Smooth muscle cell (in vitro differentiated cells): Measurements from ENCODE around the gene ERMP1. TPM values are rescaled to one million over a fixed set of nuclear protein-coding genes. Genes with fewer than 3 reads are reported as not detected.

ENCODE experiments used
- DNase-seq: peaks from one replicate; lab custom pipeline; 2025; ENCODE audit not compliant: unreplicated experiment; lab: John Stamatoyannopoulos, UW
- H2AFZ ChIP-seq: fragments of 200-600 bp; sonication (generic); 2 replicates; pipeline ENCODE4 v1.6.0; 2016; ENCODE audit warnings: antibody characterized with exemption, low read depth, mild to moderate bottlenecking
- H3F3A ChIP-seq: fragments of 200-600 bp; sonication (generic); 2 replicates; pipeline ENCODE4 v1.6.0; 2017; ENCODE audit warnings: antibody characterized with exemption, low read depth
- H3K27ac ChIP-seq: fragments of 200-600 bp; sonication (generic); 2 replicates; pipeline ENCODE4 v1.5.1; 2016; ENCODE audit warnings: low read depth, mild to moderate bottlenecking
- H3K27me3 ChIP-seq: fragments of 200-600 bp; sonication (generic); 2 replicates; pipeline ENCODE4 v1.6.1; 2016; ENCODE audit warnings: low read depth, mild to moderate bottlenecking
- H3K36me3 ChIP-seq: fragments of 200-600 bp; sonication (generic); 2 replicates; pipeline ENCODE4 v1.5.1; 2016; ENCODE audit warnings: low read depth
- H3K4me1 ChIP-seq: fragments of 200-600 bp; sonication (generic); 2 replicates; pipeline ENCODE4 v1.5.1; 2016; ENCODE audit warnings: low read depth
- H3K4me2 ChIP-seq: fragments of 200-600 bp; sonication (generic); 2 replicates; pipeline ENCODE4 v1.6.0; 2016; ENCODE audit warnings: mild to moderate bottlenecking
- H3K4me3 ChIP-seq: fragments of 200-600 bp; sonication (generic); 2 replicates; pipeline ENCODE4 v1.5.1; 2016; ENCODE audit warnings: mild to moderate bottlenecking
- H3K79me2 ChIP-seq: fragments of 200-600 bp; sonication (generic); 2 replicates; pipeline ENCODE4 v1.6.0; 2016; ENCODE audit warnings: low read depth, mild to moderate bottlenecking
- H3K9ac ChIP-seq: fragments of 200-600 bp; sonication (generic); 2 replicates; pipeline ENCODE4 v1.6.0; 2016; ENCODE audit warnings: low read depth
- H3K9me3 ChIP-seq: fragments of 200-600 bp; sonication (generic); replicated peaks from 2 replicates; pipeline ENCODE4 v1.5.1; 2016; ENCODE audit warnings: low read depth
- H4K20me1 ChIP-seq: fragments of 200-600 bp; sonication (generic); 2 replicates; pipeline ENCODE4 v1.6.0; 2016; ENCODE audit warnings: low read depth
- WGBS: methylation state at CpG from one replicate; pipeline ENCODE4 v1.1.7; 2016; ENCODE audit warnings: low lambda C conversion rate; 5-methylcytosine and 5-hydroxymethylcytosine counted together
- polyA plus RNA-seq: library from polyadenylated mRNA; unstranded; fragments of >200 nt; fragmentation: Nextera tagmentation; extraction: Ambion mirVana; gene quantifications from 2 replicates; pipeline ENCODE4 v1.2.1, GENCODE V29; 2016
- total RNA-seq: library from RNA; depleted of rRNA; stranded (reverse); fragments of >200 nt; gene quantifications from 2 replicates; pipeline ENCODE4 v1.2.3, GENCODE V29; 2014
- TF ChIP-seq, protein P1 (sequence below): fragments of 200-600 bp; sonication (generic); IDR thresholded peaks from 2 replicates; pipeline ENCODE4 v1.5.1; 2017; ENCODE audit warnings: borderline replicate concordance, mild to moderate bottlenecking, antibody characterized with exemption; ENCODE audit not compliant: insufficient read depth, poor library complexity, severe bottlenecking

ERMP1 gene
- total and polyA plus RNA-seq, 2 experiments from 2014 or later = 2.1 to 10.7 TPM

DNA sequence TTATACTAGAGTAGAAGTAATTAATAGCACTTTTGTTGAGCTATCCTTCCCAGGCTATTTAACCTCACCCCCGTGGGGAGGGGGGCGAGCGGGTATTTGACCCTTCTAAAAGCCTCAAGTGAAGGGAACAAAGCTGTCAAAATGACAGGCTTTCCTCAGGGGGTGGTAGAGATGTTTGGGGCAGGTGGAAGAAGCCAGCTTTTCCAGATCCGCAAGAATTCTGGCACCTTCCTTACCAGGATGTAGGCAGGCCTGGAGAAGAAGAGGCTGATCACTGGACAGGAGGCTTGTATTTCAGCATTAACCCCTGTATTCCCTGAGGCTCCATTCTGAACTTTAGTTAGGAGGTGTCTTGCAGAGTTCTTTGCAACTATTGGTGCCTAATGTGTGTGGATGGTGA, 31.5 kb upstream of the ERMP1 start:
- Histone ChIP-seq H3F3A (no peaks in the 10 kb centered on the region), H3K27me3 (no peaks in the 10 kb centered on the region), H3K4me1 (no peaks in the 10 kb centered on the region), H3K27ac (no peak overlapping the region), H3K36me3 (no peaks in the 10 kb centered on the region), H3K4me2 (no peak overlapping the region), H3K9ac (no peak overlapping the region), H3K4me3 (no peak overlapping the region), H3K79me2 (no peaks in the 10 kb centered on the region), H4K20me1 (no peaks in the 10 kb centered on the region), H2AFZ (no peak overlapping the region), H3K9me3 (no peaks in the 10 kb centered on the region)
- TF ChIP-seq, protein P1, sequence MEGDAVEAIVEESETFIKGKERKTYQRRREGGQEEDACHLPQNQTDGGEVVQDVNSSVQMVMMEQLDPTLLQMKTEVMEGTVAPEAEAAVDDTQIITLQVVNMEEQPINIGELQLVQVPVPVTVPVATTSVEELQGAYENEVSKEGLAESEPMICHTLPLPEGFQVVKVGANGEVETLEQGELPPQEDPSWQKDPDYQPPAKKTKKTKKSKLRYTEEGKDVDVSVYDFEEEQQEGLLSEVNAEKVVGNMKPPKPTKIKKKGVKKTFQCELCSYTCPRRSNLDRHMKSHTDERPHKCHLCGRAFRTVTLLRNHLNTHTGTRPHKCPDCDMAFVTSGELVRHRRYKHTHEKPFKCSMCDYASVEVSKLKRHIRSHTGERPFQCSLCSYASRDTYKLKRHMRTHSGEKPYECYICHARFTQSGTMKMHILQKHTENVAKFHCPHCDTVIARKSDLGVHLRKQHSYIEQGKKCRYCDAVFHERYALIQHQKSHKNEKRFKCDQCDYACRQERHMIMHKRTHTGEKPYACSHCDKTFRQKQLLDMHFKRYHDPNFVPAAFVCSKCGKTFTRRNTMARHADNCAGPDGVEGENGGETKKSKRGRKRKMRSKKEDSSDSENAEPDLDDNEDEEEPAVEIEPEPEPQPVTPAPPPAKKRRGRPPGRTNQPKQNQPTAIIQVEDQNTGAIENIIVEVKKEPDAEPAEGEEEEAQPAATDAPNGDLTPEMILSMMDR = no peak
- no peak for DNase-seq
- 77% methylated on average over 4 of the region's 4 CpGs for WGBS

DNA sequence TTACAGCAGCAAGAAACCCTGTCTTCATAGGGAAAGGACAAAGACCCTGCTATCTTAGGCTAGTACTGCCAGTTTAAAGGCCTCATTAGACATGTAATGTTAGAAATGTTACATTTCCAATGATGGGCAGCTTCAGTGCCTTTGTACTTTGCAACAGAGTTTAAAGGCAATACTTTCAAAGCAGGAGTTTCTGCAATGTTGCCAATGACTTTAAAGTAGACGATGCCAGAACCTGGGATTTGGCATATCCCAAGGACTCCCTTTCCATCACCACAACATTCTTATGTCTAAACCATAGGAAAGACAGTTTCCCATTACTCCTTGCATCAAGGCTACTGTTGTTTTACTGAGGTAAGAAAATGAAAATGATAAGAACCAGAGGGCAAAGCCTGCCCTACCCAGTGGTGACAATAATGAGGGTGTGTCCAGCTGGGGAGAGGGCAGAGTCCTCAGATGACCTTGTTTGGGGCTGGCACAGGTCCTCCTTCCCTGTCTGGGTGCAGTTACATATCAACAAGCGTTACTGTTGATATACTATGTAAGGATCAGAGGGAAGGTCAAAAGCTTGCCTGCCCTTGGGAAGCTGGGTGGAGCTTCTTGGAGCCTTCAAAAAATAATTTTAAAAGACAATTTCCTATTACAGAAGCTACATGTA, 30.3 kb upstream of the ERMP1 start:
- no peak overlapping the region for H3K27ac ChIP-seq
- H3K79me2 ChIP-seq = no peaks in the 10 kb centered on the region
- H3K9me3 ChIP-seq = no peaks in the 10 kb centered on the region
- DNase-seq = no peak
- H3K4me3 ChIP-seq = no peak overlapping the region
- no peaks in the 10 kb centered on the region for H3K36me3 ChIP-seq
- H4K20me1 ChIP-seq = no peaks in the 10 kb centered on the region
- H3K4me1 ChIP-seq = no peaks in the 10 kb centered on the region
- TF ChIP-seq, protein P1 = no peak
- WGBS = 90% methylated on average over 2 of the region's 2 CpGs
- H3F3A ChIP-seq = no peaks in the 10 kb centered on the region
- H3K4me2 ChIP-seq = no peak overlapping the region
- no peak overlapping the region for H3K9ac ChIP-seq
- no peaks in the 10 kb centered on the region for H3K27me3 ChIP-seq
- H2AFZ ChIP-seq = no peak overlapping the region

DNA sequence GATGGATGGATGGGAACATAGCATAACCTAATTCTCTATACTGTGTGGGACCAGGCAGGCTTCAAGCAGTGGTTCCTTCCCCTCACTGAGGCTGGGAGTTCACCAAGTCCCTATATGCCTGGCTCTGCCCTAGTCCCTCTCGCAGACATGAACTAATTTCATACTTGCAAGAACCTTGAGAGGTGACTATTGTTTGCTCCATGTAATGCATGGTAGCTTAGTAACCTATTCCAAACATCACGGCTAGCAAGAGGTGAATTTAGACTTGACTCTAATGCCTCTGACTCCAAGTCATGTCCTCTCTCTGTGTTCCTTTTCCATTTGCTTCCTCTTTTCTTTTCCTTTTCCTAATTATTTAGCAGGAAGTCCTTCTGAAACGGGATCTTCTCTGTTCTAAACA, 25.9 kb upstream of the ERMP1 start:
- Histone ChIP-seq H3K9me3 (no peaks in the 10 kb centered on the region), H3F3A (no peaks in the 10 kb centered on the region), H3K4me2 (no peak overlapping the region), H3K4me3 (no peak overlapping the region), H3K79me2 (no peaks in the 10 kb centered on the region), H4K20me1 (no peaks in the 10 kb centered on the region), H3K36me3 (no peaks in the 10 kb centered on the region), H3K27ac (no peak overlapping the region), H3K9ac (no peak overlapping the region), H3K27me3 (no peaks in the 10 kb centered on the region), H3K4me1 (no peaks in the 10 kb centered on the region), H2AFZ (no peak overlapping the region)
- 72% methylated on average over 3 of the region's 3 CpGs for WGBS
- no peak for DNase-seq
- TF ChIP-seq, protein P1 = no peak

DNA sequence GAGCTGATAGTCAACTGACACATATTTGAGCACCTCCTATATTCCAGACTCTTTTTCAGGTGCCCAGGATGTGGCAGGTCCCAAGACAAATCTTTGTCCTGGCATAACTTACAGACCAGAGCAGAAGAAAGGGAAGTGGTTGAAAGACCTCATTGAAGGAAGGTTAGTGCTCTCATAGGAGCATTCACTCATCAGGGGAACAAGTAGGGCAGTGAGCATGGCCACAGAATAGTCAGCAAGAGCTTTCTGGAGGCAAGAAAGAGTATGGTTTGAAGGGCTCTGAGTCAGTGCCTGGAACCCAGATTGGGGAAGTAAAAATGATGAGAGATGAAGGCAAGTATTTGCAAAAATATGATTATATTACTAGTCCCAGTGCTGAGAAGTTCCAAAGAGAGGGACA, 25.0 kb upstream of the ERMP1 start:
- no peaks in the 10 kb centered on the region for H4K20me1 ChIP-seq
- TF ChIP-seq, protein P1 = no peak
- no peaks in the 10 kb centered on the region for H3K27me3 ChIP-seq

More for the DNA sequence above, 25.0 kb upstream of the ERMP1 start:
- Histone ChIP-seq H3K27ac (no peak overlapping the region), H3K79me2 (no peaks in the 10 kb centered on the region), H3K9ac (no peak overlapping the region), H2AFZ (no peak overlapping the region), H3K4me2 (no peak overlapping the region), H3K9me3 (no peaks in the 10 kb centered on the region), H3K4me3 (no peak overlapping the region), H3K4me1 (no peaks in the 10 kb centered on the region), H3K36me3 (no peaks in the 10 kb centered on the region), H3F3A (no peaks in the 10 kb centered on the region)
- no peak for DNase-seq
